ENCODE results near the gene JAML.

DNA sequence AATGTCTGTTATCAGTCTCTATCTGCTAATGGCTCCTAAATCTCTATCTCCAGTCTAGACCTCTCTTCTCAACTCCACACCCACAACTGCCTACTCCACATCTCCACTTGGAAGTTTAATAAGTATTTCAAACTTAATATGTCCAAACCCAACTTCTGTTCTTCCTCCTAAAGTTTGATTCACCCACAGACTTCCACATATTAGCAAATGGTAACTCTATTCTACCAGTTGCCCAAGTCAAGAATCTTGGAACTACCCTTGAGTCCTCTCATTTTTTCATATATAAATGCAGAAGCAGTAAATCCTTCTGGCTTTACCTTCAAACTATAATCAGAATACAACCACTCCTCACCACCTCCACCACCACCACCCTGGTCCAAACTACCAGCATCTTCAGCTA is 6.7 kb upstream of the JAML start:
- TF ChIP-seq CTCF (conservative IDR thresholded peaks at IDR 0.05; ENCODE audit: low read length) (no peak), EZH2phosphoT487 (IDR thresholded peaks at IDR 0.05; ENCODE audit: borderline replicate concordance) (no peak)
